ENCODE measurements around the gene NR3C2.
A peak's percentile ranks its signal among the peaks of the same experiment; 100 is the strongest.
"Not testable (repeated sequence)": the region's sequence is repeated elsewhere in the genome, so short reads cannot be mapped to it uniquely, and the experiment has no call there.

Gene NR3C2

DNA sequence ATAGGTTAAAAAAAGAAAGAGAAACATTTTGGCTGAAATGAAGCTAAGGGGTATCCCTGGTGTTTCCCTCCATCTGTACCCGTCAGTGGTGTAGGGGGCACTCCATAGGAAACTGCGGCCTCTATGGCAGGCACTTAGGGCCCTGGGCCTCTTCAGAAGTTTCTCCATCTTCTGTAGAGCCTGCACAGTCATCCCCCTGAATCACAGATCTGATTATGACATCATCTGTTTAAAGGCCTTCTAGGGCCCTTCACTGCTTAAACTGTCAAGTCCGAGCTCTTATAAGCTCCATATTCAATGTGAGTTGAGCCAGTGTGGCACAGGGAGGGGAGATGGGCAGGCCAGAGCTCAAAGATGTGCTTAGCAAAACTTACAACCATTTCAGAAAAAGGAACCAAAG, 241.3 kb downstream of the NR3C2 start:
- POLR2A ChIA-PET: no interaction called here
- CTCF ChIA-PET: interaction anchor here (0.6 kb wide), 1 partner anchor 195 kb away, joined by 3 read pairs; no protein-coding TSS in a partner anchor
- 100% methylated on average over 3 of the region's 3 CpGs for WGBS (ENCODE audit: insufficient coverage)
- DNase-seq: no peak
- Histone ChIP-seq H3K4me1 (ENCODE audit: control extremely low read depth in 1 of 4, control insufficient read depth in 4 of 4, insufficient read depth in 4 of 4, low read length in 3 of 4) (peaks cover 0 to 3% (median 2%) of the 10 kb centered on the region in 4 experiments), H3K36me3 (ENCODE audit: control insufficient read depth in 4 of 4, insufficient read depth in 4 of 4, low read length in 3 of 4) (no peaks in the 10 kb centered on the region), H3K4me3 (ENCODE audit: control insufficient read depth in 1 of 7, extremely low read depth in 1 of 7, insufficient read depth in 4 of 7, low read depth in 2 of 7, low read length in 6 of 7) (no peak overlapping the region), H3K9me3 (ENCODE audit: control extremely low read depth in 1 of 5, control insufficient read depth in 4 of 5, insufficient read depth in 2 of 5, low read depth in 1 of 5, low read length in 4 of 5) (no peaks in the 10 kb centered on the region), H3K27me3 (replicated peaks in 2 of 5; ENCODE audit: control insufficient read depth in 4 of 5, insufficient read depth in 5 of 5, low read length in 4 of 5) (peaks cover 0 to 2% (median 0%) of the 10 kb centered on the region in 5 experiments), H3K27ac (ENCODE audit: insufficient read depth in 1 of 2, low read depth in 1 of 2, low read length in 2 of 2, poor library complexity in 1 of 2, severe bottlenecking in 2 of 2) (no peak overlapping the region)

DNA sequence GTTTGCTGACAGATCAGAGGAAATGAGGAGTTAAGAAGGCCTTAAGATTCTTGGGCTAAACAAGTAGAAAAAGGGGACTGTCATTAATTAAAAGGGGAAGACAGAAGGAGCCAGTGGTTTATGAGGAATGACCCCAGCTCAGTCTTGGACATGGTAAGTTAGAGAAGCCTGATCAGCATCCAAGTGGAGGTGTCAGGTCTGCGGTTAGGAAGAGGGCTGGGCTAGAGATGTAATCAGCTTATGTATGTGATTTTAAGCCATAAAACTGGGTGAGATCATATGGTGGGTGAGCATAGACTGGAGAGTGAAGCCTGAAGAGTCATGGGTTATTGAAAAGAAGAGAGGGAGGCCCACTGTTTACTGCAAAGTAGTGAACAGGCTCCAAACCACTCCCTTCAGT, 246.1 kb downstream of the NR3C2 start:
- no peaks in the 10 kb centered on the region for H3K36me3 ChIP-seq (ENCODE audit: control insufficient read depth in 4 of 4, insufficient read depth in 4 of 4, low read length in 3 of 4)
- no peak overlapping the region for H3K4me3 ChIP-seq (ENCODE audit: control insufficient read depth in 1 of 7, extremely low read depth in 1 of 7, insufficient read depth in 4 of 7, low read depth in 2 of 7, low read length in 6 of 7)
- no peaks in the 10 kb centered on the region for H3K27me3 ChIP-seq (replicated peaks in 2 of 5; ENCODE audit: control insufficient read depth in 4 of 5, insufficient read depth in 5 of 5, low read length in 4 of 5)
- WGBS (ENCODE audit: insufficient coverage): 0% methylated on average over 1 of the region's 1 CpG
- peaks cover 0 to 6% (median 3%) of the 10 kb centered on the region in 4 experiments for H3K4me1 ChIP-seq (ENCODE audit: control extremely low read depth in 1 of 4, control insufficient read depth in 4 of 4, insufficient read depth in 4 of 4, low read length in 3 of 4)
- CTCF ChIA-PET: no interaction called here
- POLR2A ChIA-PET: no interaction called here
- no peak overlapping the region for H3K27ac ChIP-seq (ENCODE audit: insufficient read depth in 1 of 2, low read depth in 1 of 2, low read length in 2 of 2, poor library complexity in 1 of 2, severe bottlenecking in 2 of 2)
- DNase-seq: peak; percentile 10 to 73 (median 60)
- H3K9me3 ChIP-seq (ENCODE audit: control extremely low read depth in 1 of 5, control insufficient read depth in 4 of 5, insufficient read depth in 2 of 5, low read depth in 1 of 5, low read length in 4 of 5): no peaks in the 10 kb centered on the region

- ChIA-PET POLR2A (no interaction called here), CTCF (no interaction called here)
- no peak for DNase-seq
- H3K9me3 ChIP-seq (ENCODE audit: control extremely low read depth in 1 of 5, control insufficient read depth in 4 of 5, insufficient read depth in 2 of 5, low read depth in 1 of 5, low read length in 4 of 5): no peaks in the 10 kb centered on the region
- no peaks in the 10 kb centered on the region for H3K27me3 ChIP-seq (replicated peaks in 2 of 5; ENCODE audit: control insufficient read depth in 4 of 5, insufficient read depth in 5 of 5, low read length in 4 of 5)
- 95% methylated on average over 3 of the region's 3 CpGs for WGBS (ENCODE audit: insufficient coverage)
- H3K4me1 ChIP-seq (ENCODE audit: control extremely low read depth in 1 of 4, control insufficient read depth in 4 of 4, insufficient read depth in 4 of 4, low read length in 3 of 4): peaks cover 0 to 6% (median 3%) of the 10 kb centered on the region in 4 experiments
- no peaks in the 10 kb centered on the region for H3K36me3 ChIP-seq (ENCODE audit: control insufficient read depth in 4 of 4, insufficient read depth in 4 of 4, low read length in 3 of 4)
- H3K4me3 ChIP-seq (ENCODE audit: control insufficient read depth in 1 of 7, extremely low read depth in 1 of 7, insufficient read depth in 4 of 7, low read depth in 2 of 7, low read length in 6 of 7): no peak overlapping the region
- H3K27ac ChIP-seq (ENCODE audit: insufficient read depth in 1 of 2, low read depth in 1 of 2, low read length in 2 of 2, poor library complexity in 1 of 2, severe bottlenecking in 2 of 2): no peak overlapping the region
These were observed 249.7 kb downstream of the NR3C2 start for GRCh38 chr4:148192526-148192925.

GRCh38 chr4:148187454-148188222, 254.6 kb downstream of the NR3C2 start:
- DNase-seq; POLR2A ChIA-PET; H3K27me3 ChIP-seq (replicated peaks in 2 of 5; ENCODE audit: control insufficient read depth in 4 of 5, insufficient read depth in 5 of 5, low read length in 4 of 5); H3K4me3 ChIP-seq (ENCODE audit: control insufficient read depth in 1 of 7, extremely low read depth in 1 of 7, insufficient read depth in 4 of 7, low read depth in 2 of 7, low read length in 6 of 7); H3K36me3 ChIP-seq (ENCODE audit: control insufficient read depth in 4 of 4, insufficient read depth in 4 of 4, low read length in 3 of 4); H3K9me3 ChIP-seq (ENCODE audit: control extremely low read depth in 1 of 5, control insufficient read depth in 4 of 5, insufficient read depth in 2 of 5, low read depth in 1 of 5, low read length in 4 of 5); H3K27ac ChIP-seq (ENCODE audit: insufficient read depth in 1 of 2, low read depth in 1 of 2, low read length in 2 of 2, poor library complexity in 1 of 2, severe bottlenecking in 2 of 2); H3K4me1 ChIP-seq (ENCODE audit: control extremely low read depth in 1 of 4, control insufficient read depth in 4 of 4, insufficient read depth in 4 of 4, low read length in 3 of 4); CTCF ChIA-PET: not testable (repeated sequence)
- 100% methylated on average over 1 of the region's 5 CpGs for WGBS (ENCODE audit: insufficient coverage)

- CTCF ChIA-PET: no interaction called here
- WGBS (ENCODE audit: insufficient coverage): no CpG with 5 or more reads among the region's 4 CpGs
- no peak overlapping the region for H3K4me3 ChIP-seq (ENCODE audit: control insufficient read depth in 1 of 7, extremely low read depth in 1 of 7, insufficient read depth in 4 of 7, low read depth in 2 of 7, low read length in 6 of 7)
- POLR2A ChIA-PET: no interaction called here
- no peaks in the 10 kb centered on the region for H3K27me3 ChIP-seq (replicated peaks in 2 of 5; ENCODE audit: control insufficient read depth in 4 of 5, insufficient read depth in 5 of 5, low read length in 4 of 5)
- H3K9me3 ChIP-seq (ENCODE audit: control extremely low read depth in 1 of 5, control insufficient read depth in 4 of 5, insufficient read depth in 2 of 5, low read depth in 1 of 5, low read length in 4 of 5): no peaks in the 10 kb centered on the region
- H3K27ac ChIP-seq (ENCODE audit: insufficient read depth in 1 of 2, low read depth in 1 of 2, low read length in 2 of 2, poor library complexity in 1 of 2, severe bottlenecking in 2 of 2): no peak overlapping the region
- H3K4me1 ChIP-seq (ENCODE audit: control extremely low read depth in 1 of 4, control insufficient read depth in 4 of 4, insufficient read depth in 4 of 4, low read length in 3 of 4): no peaks in the 10 kb centered on the region
- H3K36me3 ChIP-seq (ENCODE audit: control insufficient read depth in 4 of 4, insufficient read depth in 4 of 4, low read length in 3 of 4): no peaks in the 10 kb centered on the region
- DNase-seq: no peak
These were observed 257.3 kb downstream of the NR3C2 start for GRCh38 chr4:148184922-148185321.

- H3K4me3 ChIP-seq (ENCODE audit: control insufficient read depth in 1 of 7, extremely low read depth in 1 of 7, insufficient read depth in 4 of 7, low read depth in 2 of 7, low read length in 6 of 7): no peak overlapping the region
- CTCF ChIA-PET: no interaction called here
- POLR2A ChIA-PET: no interaction called here
- peaks cover 0 to 2% (median 0%) of the 10 kb centered on the region in 5 experiments for H3K27me3 ChIP-seq (replicated peaks in 2 of 5; ENCODE audit: control insufficient read depth in 4 of 5, insufficient read depth in 5 of 5, low read length in 4 of 5)
- no peak overlapping the region for H3K27ac ChIP-seq (ENCODE audit: insufficient read depth in 1 of 2, low read depth in 1 of 2, low read length in 2 of 2, poor library complexity in 1 of 2, severe bottlenecking in 2 of 2)
- H3K9me3 ChIP-seq (ENCODE audit: control extremely low read depth in 1 of 5, control insufficient read depth in 4 of 5, insufficient read depth in 2 of 5, low read depth in 1 of 5, low read length in 4 of 5): no peaks in the 10 kb centered on the region
- H3K36me3 ChIP-seq (ENCODE audit: control insufficient read depth in 4 of 4, insufficient read depth in 4 of 4, low read length in 3 of 4): no peaks in the 10 kb centered on the region
- H3K4me1 ChIP-seq (ENCODE audit: control extremely low read depth in 1 of 4, control insufficient read depth in 4 of 4, insufficient read depth in 4 of 4, low read length in 3 of 4): no peaks in the 10 kb centered on the region
- peak in 2 of 3 donors; percentile 1 to 27 for DNase-seq
- WGBS (ENCODE audit: insufficient coverage): no CpG with 5 or more reads among the region's 3 CpGs
These were observed 259.8 kb downstream of the NR3C2 start for GRCh38 chr4:148182230-148182911.

DNA sequence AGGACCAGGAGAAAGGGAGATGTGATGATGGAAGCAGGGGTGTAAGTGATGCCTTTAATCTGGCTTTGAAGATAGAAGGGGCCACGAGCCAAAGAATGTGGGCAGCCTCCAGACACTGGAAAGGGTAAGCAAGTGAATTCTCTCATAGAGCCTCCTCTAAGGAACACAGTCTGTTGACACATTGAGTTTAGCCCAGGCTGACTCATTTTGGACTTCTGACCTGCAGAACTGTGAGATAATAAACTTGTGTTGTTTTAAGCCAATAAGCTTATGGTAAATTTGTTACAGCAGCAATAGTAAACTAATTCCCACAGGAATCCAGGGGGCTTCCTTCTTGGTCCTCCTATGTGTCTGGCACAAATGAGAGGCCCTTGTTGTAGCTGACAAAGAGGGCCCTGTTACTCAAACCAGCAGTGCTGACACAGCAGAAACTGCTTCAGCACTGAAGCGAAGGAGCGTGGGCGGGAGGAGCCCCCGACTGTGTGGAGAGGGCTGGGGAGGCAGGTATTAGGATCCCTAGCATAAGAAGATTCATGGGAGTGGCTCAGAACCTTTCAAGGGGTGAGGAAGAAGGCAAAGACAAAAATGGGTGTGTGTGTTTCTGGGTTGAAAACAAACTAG, 268.7 kb downstream of the NR3C2 start:
- CTCF ChIA-PET: interaction anchor here (0.6 kb wide), 1 partner anchor 294 kb away, joined by 3 read pairs; no protein-coding TSS in a partner anchor

More for the DNA sequence above, 268.7 kb downstream of the NR3C2 start:
- no peaks in the 10 kb centered on the region for H3K4me1 ChIP-seq (ENCODE audit: control extremely low read depth in 1 of 4, control insufficient read depth in 4 of 4, insufficient read depth in 4 of 4, low read length in 3 of 4)
- POLR2A ChIA-PET: no interaction called here
- 95% methylated on average over 4 of the region's 5 CpGs for WGBS (ENCODE audit: insufficient coverage)
- H3K4me3 ChIP-seq (ENCODE audit: control insufficient read depth in 1 of 7, extremely low read depth in 1 of 7, insufficient read depth in 4 of 7, low read depth in 2 of 7, low read length in 6 of 7): no peak overlapping the region
- no peaks in the 10 kb centered on the region for H3K36me3 ChIP-seq (ENCODE audit: control insufficient read depth in 4 of 4, insufficient read depth in 4 of 4, low read length in 3 of 4)
- H3K9me3 ChIP-seq (ENCODE audit: control extremely low read depth in 1 of 5, control insufficient read depth in 4 of 5, insufficient read depth in 2 of 5, low read depth in 1 of 5, low read length in 4 of 5): no peaks in the 10 kb centered on the region
- H3K27me3 ChIP-seq (replicated peaks in 2 of 5; ENCODE audit: control insufficient read depth in 4 of 5, insufficient read depth in 5 of 5, low read length in 4 of 5): peaks cover 0 to 2% (median 0%) of the 10 kb centered on the region in 5 experiments
- no peak for DNase-seq
- H3K27ac ChIP-seq (ENCODE audit: insufficient read depth in 1 of 2, low read depth in 1 of 2, low read length in 2 of 2, poor library complexity in 1 of 2, severe bottlenecking in 2 of 2): no peak overlapping the region

Data from common myeloid progenitor, CD34-positive (primary cell).